Duodenal mucosa (tissue), 2 donors: Measurements from ENCODE around the gene ETS2.

Experiments
- H3K27ac ChIP-seq: one replicate; pipeline ENCODE4 v1.7.0; 2013; ENCODE audit warnings: low read depth, low read length
- H3K27me3 ChIP-seq, 2 donors: one replicate each; pipeline ENCODE4 v1.7.0; 2013; ENCODE audit warnings: low read length in 2 of 2, control low read depth in 1 of 2; ENCODE audit not compliant: insufficient read depth in 2 of 2, control insufficient read depth in 1 of 2
- H3K36me3 ChIP-seq, 2 donors: one replicate each; pipeline ENCODE4 v1.7.0; 2013; ENCODE audit warnings: low read length in 2 of 2, control low read depth in 1 of 2; ENCODE audit not compliant: insufficient read depth in 2 of 2, control insufficient read depth in 1 of 2
- H3K4me1 ChIP-seq, 2 donors: one replicate each; pipeline ENCODE4 v1.7.0; 2013; ENCODE audit warnings: low read length in 2 of 2, control low read depth in 1 of 2; ENCODE audit not compliant: insufficient read depth in 2 of 2, control insufficient read depth in 1 of 2
- H3K4me3 ChIP-seq, 2 donors: one replicate each; pipeline ENCODE4 v1.7.0; 2013; ENCODE audit warnings: low read length in 2 of 2, low read depth in 1 of 2
- H3K9ac ChIP-seq, 2 donors: one replicate each; pipeline ENCODE4 v1.7.0; 2013; ENCODE audit warnings: low read length in 2 of 2, low read depth in 1 of 2
- H3K9me3 ChIP-seq, 2 donors: one replicate each; pipeline ENCODE4 v1.7.0; 2013; ENCODE audit warnings: low read length in 2 of 2, control low read depth in 1 of 2; ENCODE audit not compliant: control insufficient read depth in 1 of 2

The ETS2 gene

GRCh38 chr21:38768471-38769063 is 37.2 kb upstream of the ETS2 start:
- Histone ChIP-seq H3K9me3 (no peaks in the 10 kb centered on the region), H3K4me3 (no peak overlapping the region), H3K36me3 (no peaks in the 10 kb centered on the region), H3K4me1 (peaks cover 28 to 32% of the 10 kb centered on the region in 2 donors), H3K27ac (peak overlapping the region; percentile 11), H3K27me3 (no peaks in the 10 kb centered on the region), H3K9ac (peak overlapping the region; percentile 7 to 36)

GRCh38 chr21:38769191-38769780 is 36.4 kb upstream of the ETS2 start:
- Histone ChIP-seq H3K36me3 (no peaks in the 10 kb centered on the region), H3K4me3 (no peak overlapping the region), H3K27ac (no peak overlapping the region), H3K4me1 (peaks cover 28 to 32% of the 10 kb centered on the region in 2 donors), H3K9ac (no peak overlapping the region), H3K27me3 (no peaks in the 10 kb centered on the region), H3K9me3 (no peaks in the 10 kb centered on the region)

GRCh38 chr21:38770660-38771059 is 35.1 kb upstream of the ETS2 start:
- Histone ChIP-seq H3K4me3 (no peak overlapping the region), H3K27me3 (no peaks in the 10 kb centered on the region), H3K9ac (no peak overlapping the region), H3K9me3 (no peaks in the 10 kb centered on the region), H3K4me1 (peaks cover 28 to 32% of the 10 kb centered on the region in 2 donors), H3K36me3 (no peaks in the 10 kb centered on the region), H3K27ac (no peak overlapping the region)

GRCh38 chr21:38771536-38771935 is 34.2 kb upstream of the ETS2 start:
- Histone ChIP-seq H3K27me3 (no peaks in the 10 kb centered on the region), H3K9ac (no peak overlapping the region), H3K4me3 (no peak overlapping the region), H3K36me3 (no peaks in the 10 kb centered on the region), H3K9me3 (no peaks in the 10 kb centered on the region), H3K27ac (no peak overlapping the region), H3K4me1 (peaks cover 24 to 32% of the 10 kb centered on the region in 2 donors)

GRCh38 chr21:38772646-38773045 is 33.1 kb upstream of the ETS2 start:
- no peaks in the 10 kb centered on the region for H3K9me3 ChIP-seq
- no peak overlapping the region for H3K27ac ChIP-seq
- peaks cover 18 to 30% of the 10 kb centered on the region in 2 donors for H3K4me1 ChIP-seq
- no peaks in the 10 kb centered on the region for H3K36me3 ChIP-seq
- H3K27me3 ChIP-seq, result no peaks in the 10 kb centered on the region
- H3K9ac ChIP-seq, result no peak overlapping the region
- H3K4me3 ChIP-seq, result no peak overlapping the region

- no peak overlapping the region for H3K27ac ChIP-seq
- H3K9ac ChIP-seq, result no peak overlapping the region
- no peaks in the 10 kb centered on the region for H3K9me3 ChIP-seq
- peaks cover 15 to 23% of the 10 kb centered on the region in 2 donors for H3K4me1 ChIP-seq
- H3K36me3 ChIP-seq, result no peaks in the 10 kb centered on the region
- H3K4me3 ChIP-seq, result no peak overlapping the region
- H3K27me3 ChIP-seq, result no peaks in the 10 kb centered on the region
Observed at GRCh38 chr21:38773099-38774061, 32.3 kb upstream of the ETS2 start.

GRCh38 chr21:38774152-38774551 is 31.6 kb upstream of the ETS2 start:
- Histone ChIP-seq H3K9me3 (peaks cover 0 to 5% of the 10 kb centered on the region in 2 donors), H3K27me3 (no peaks in the 10 kb centered on the region), H3K9ac (no peak overlapping the region), H3K4me1 (peaks cover 15% of the 10 kb centered on the region in 2 donors), H3K4me3 (no peak overlapping the region), H3K27ac (no peak overlapping the region), H3K36me3 (no peaks in the 10 kb centered on the region)

GRCh38 chr21:38774586-38775285 is 31.0 kb upstream of the ETS2 start:
- no peak overlapping the region for H3K27ac ChIP-seq
- no peak overlapping the region for H3K9ac ChIP-seq
- no peaks in the 10 kb centered on the region for H3K27me3 ChIP-seq
- no peak overlapping the region for H3K4me3 ChIP-seq
- peaks cover 11 to 14% of the 10 kb centered on the region in 2 donors for H3K4me1 ChIP-seq
- no peaks in the 10 kb centered on the region for H3K36me3 ChIP-seq
- peaks cover 0 to 5% of the 10 kb centered on the region in 2 donors for H3K9me3 ChIP-seq

- Histone ChIP-seq H3K27me3 (no peaks in the 10 kb centered on the region), H3K27ac (no peak overlapping the region), H3K9ac (no peak overlapping the region), H3K36me3 (no peaks in the 10 kb centered on the region), H3K9me3 (peaks cover 0 to 5% of the 10 kb centered on the region in 2 donors), H3K4me1 (peaks cover 10 to 14% of the 10 kb centered on the region in 2 donors), H3K4me3 (no peak overlapping the region)
Observed at GRCh38 chr21:38775733-38776132, 30.0 kb upstream of the ETS2 start.
